HG03280 (cell line): ENCODE results near the gene SFXN2.

Source experiments
- ATAC-seq: cut with Tn5 transposase; IDR thresholded peaks from one replicate; pipeline ENCODE4 v1.9.1; 2021; ENCODE audit warnings: mild to moderate bottlenecking, moderate library complexity; ENCODE audit not compliant: unreplicated experiment

Gene SFXN2

GRCh38 chr10:102775201-102775934 lies 60.9 kb downstream of the SFXN2 start:
- no peak for ATAC-seq

GRCh38 chr10:102775935-102776669 lies 61.7 kb downstream of the SFXN2 start:
- no peak for ATAC-seq

- ATAC-seq = no peak
Observed at GRCh38 chr10:102776779-102777456, 62.5 kb downstream of the SFXN2 start.

- ATAC-seq = no peak
Observed at GRCh38 chr10:102777711-102778453, 63.4 kb downstream of the SFXN2 start.

- ATAC-seq = no peak
Observed at GRCh38 chr10:102778781-102779180, 64.3 kb downstream of the SFXN2 start.

- ATAC-seq = no peak
Observed at GRCh38 chr10:102779680-102780526, 65.5 kb downstream of the SFXN2 start.

- no peak for ATAC-seq
Observed at GRCh38 chr10:102780527-102780808, 66.0 kb downstream of the SFXN2 start.

GRCh38 chr10:102781090-102781920 lies 66.9 kb downstream of the SFXN2 start:
- ATAC-seq = no peak

GRCh38 chr10:102781921-102782557 lies 67.6 kb downstream of the SFXN2 start:
- no peak for ATAC-seq

GRCh38 chr10:102782673-102783551 lies 68.5 kb downstream of the SFXN2 start:
- no peak for ATAC-seq

- no peak for ATAC-seq
Observed at GRCh38 chr10:102783568-102783967, 69.1 kb downstream of the SFXN2 start.

- ATAC-seq = no peak
Observed at GRCh38 chr10:102785818-102786217, 71.4 kb downstream of the SFXN2 start.

- ATAC-seq = no peak
Observed at GRCh38 chr10:102791754-102792395, 77.4 kb downstream of the SFXN2 start.
